HFF-Myc (cell line): Measurements from ENCODE around the gene TSPAN17.

Source experiments
- DNase-seq: peaks from one replicate; pipeline ENCODE4 v3.0.0-alpha.2; 2011; ENCODE audit warnings: low read depth; ENCODE audit errors: extremely low read depth
- H3K4me3 ChIP-seq: replicated peaks from 2 replicates; pipeline ENCODE4 v1.5.1; 2011; ENCODE audit warnings: low read depth, mild to moderate bottlenecking, control low read depth, low read length
- TF ChIP-seq, protein P1 (sequence below): IDR thresholded peaks from 2 replicates; pipeline ENCODE4 v1.5.1; 2012; ENCODE audit warnings: mild to moderate bottlenecking, low read depth, low read length, control low read depth; ENCODE audit errors: missing control alignments

The TSPAN17 gene

DNA sequence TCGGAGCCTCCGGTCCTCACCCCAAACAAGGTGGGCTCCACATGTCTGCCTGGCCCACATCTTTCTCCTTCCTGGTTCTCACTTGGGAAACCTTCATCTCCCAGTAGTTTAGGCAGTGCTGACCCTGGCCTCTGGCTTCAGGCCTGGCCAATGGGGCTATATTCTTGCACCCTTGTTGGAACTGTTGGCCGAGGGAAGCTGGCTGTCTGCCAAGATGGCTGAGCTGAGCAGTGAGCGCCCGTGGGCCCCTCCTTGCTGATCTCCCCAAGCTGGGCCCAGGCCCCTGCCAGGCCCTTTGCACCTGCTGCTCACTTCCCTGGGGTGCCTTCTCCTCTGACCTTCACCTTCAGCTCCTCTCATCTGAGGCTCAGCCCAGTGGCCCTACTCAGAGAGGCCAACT is 31.3 kb downstream of the TSPAN17 start:
- no peak overlapping the region for H3K4me3 ChIP-seq
- TF ChIP-seq, protein P1, sequence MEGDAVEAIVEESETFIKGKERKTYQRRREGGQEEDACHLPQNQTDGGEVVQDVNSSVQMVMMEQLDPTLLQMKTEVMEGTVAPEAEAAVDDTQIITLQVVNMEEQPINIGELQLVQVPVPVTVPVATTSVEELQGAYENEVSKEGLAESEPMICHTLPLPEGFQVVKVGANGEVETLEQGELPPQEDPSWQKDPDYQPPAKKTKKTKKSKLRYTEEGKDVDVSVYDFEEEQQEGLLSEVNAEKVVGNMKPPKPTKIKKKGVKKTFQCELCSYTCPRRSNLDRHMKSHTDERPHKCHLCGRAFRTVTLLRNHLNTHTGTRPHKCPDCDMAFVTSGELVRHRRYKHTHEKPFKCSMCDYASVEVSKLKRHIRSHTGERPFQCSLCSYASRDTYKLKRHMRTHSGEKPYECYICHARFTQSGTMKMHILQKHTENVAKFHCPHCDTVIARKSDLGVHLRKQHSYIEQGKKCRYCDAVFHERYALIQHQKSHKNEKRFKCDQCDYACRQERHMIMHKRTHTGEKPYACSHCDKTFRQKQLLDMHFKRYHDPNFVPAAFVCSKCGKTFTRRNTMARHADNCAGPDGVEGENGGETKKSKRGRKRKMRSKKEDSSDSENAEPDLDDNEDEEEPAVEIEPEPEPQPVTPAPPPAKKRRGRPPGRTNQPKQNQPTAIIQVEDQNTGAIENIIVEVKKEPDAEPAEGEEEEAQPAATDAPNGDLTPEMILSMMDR, result no peak
- no peak for DNase-seq

DNA sequence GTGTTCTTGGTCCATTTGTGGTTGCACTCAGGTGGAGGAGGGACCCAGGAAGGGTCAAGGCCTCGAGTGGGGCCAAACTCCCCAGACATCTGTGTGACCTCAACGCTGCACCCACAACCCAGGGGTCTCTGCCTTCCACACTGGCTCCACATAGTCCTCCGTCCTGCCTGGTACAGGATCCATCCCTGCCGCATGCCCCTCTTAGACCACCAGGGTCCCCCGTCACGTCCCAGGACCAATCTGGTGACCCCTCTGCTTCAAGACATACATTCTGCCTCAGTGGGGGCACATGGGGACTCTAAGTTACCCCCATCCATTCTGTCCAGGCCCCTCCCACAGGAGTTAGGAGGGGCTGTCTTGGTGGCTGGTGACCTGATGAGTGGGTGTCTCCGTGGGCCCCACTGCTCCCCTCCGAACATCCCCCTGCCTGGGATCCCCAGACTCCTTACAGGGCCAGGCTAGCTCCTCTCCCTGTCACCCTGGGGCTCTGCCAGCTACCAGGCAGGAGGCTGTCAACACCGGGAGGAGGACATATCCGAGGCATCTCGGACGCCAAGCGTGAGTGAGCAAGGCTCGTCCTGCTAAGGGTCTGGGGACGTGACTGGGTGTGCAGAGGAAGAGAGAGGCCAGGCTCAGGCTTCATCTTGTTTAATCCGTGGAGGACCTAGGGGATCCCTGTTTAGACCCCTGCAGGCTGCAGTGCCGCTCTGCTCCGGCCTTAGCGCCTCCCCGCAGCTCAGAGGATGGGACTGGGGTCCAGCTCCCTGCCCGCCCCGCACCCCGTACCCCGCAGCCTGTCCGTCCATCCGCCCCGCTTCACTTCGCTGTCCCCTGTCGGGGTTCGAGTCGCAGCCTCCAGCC is 32.3 kb downstream of the TSPAN17 start:
- no peak for DNase-seq
- H3K4me3 ChIP-seq, result no peak overlapping the region
- TF ChIP-seq, protein P1, result no peak

DNA sequence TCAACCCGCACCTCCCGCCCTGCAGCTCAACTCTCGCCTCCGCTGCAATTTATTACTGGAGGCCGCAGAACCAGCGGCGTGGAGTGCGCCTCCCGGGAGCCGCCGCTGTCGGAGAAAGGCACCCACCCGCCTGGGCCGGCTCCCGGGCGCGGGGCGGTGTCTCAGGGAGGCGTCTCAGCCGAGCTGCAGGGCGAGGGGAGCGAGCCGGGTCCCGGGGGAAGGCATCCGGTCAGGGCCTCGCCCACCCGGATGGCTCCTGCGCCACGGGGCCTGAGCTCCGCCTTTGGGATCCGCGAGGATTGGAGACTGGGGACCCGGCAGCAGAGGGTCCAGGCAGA is 32.9 kb downstream of the TSPAN17 start:
- DNase-seq, result no peak
- TF ChIP-seq, protein P1, result no peak
- H3K4me3 ChIP-seq, result no peak overlapping the region

DNA sequence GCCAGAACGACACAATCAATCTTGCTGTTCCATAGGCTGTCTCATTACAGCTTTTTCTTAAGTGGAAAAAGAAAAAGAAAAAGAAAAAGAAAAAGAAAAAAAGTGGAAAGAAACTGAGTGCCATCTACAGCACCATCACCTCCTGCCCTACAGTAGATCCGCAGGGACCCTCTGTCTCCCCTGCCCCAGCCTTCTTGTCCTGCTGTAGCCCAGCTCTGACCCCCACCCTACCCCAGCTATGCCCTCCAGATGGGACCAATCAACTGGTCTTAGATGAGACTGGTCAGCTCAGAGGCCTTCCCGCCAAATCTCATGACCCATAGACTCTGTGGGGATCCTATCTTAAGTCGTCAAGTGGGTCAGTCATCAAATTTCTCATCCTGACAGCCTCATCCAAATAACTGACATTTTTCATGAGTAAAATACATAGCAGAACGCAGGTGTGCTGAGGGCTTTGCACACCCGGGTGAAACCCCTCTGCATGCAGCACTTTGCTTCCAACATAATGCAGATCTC is 34.8 kb downstream of the TSPAN17 start:
- no peak overlapping the region for H3K4me3 ChIP-seq
- TF ChIP-seq, protein P1, result no peak
- DNase-seq, result no peak

DNA sequence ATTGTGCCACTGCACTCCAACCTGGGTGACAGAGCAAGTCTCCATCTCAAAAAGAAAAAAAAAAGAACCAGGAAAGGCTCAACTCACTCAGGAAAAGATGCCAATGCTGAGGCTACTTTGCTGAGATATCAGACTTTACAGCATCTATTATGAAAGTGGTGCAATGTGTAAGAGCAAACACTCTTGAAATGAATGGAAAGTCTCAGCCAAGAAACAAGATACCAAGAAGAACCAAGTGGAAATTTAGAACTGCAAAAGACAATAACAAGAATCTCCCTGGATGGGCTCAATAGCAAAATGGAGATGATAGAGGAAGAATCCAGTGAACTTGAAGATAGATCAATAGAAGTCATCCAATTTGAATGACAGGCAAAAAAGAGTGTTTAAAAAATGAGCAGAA is 37.7 kb downstream of the TSPAN17 start:
- no peak for DNase-seq
- no peak overlapping the region for H3K4me3 ChIP-seq
- TF ChIP-seq, protein P1, result no peak

DNA sequence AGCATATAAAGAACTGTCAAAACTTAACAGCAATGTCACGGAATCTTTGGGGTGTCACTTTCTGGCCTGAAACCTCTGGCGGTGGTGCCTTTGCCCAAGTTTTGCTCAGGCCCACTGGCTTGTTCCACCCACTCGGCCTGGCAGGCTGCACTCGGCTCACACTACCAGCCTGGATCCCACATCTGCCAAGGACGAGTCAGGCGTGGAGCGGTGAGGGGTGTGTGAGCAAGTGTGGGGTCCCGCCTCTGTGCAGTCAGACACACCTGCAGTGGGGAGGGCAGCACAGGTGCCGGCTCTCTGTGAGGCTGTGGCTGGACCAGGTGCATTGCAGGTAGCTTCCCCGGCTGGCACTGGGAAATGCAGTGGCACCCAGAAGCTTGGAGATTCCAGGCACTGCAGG is 40.0 kb downstream of the TSPAN17 start:
- TF ChIP-seq, protein P1, result no peak
- no peak overlapping the region for H3K4me3 ChIP-seq
- DNase-seq, result no peak
